ENCODE measurements around the gene ZC3H7B.

The ZC3H7B gene

DNA sequence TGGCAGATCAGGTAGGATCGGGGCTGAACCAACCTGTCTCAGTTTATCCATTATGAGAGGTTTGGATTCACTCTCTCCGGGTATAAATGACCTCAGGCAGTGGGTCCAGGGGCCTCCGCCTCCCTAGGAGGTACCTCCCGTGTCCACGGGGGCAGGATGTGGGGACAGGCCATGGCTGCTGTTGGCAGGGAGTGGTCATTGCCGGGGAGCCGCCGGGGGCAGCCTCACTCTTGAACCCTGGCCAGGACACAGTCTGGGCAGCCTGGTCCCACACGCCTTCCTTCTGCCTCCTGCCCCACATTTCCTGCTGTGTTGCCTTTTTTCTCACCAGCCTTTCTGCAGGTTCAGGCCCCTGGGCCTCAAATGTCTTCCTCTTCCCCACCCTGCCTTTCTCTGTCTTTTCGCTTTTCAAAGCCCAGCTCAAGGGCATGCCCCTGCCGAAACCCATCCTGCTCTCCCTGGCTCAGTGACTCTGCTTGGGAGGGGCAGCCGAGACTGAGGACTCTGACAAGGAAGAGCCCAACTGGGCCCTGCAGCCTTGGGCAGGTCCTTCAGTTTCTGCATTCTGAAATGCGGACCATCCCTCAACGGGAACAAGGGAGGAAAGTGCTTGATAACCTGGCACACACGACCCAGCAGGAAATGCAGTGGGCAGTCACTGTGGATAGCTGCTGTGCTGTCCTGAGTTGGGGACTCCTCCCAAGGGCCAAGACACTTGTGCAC, 31.1 kb downstream of the ZC3H7B start:
- Histone ChIP-seq H3K4me3 (ENCODE audit: low read length) (no peak overlapping the region), H3F3A (ENCODE audit: control insufficient read depth, insufficient read depth) (no peaks in the 10 kb centered on the region), H3K4me1 (ENCODE audit: control insufficient read depth, low read length) (no peaks in the 10 kb centered on the region), H3K27ac (ENCODE audit: low read depth, low read length) (no peak overlapping the region), H3K9me3 (ENCODE audit: control insufficient read depth, insufficient read depth, low read length) (no peaks in the 10 kb centered on the region), H3K9me2 (replicated peaks; ENCODE audit: control insufficient read depth, low read length) (no peaks in the 10 kb centered on the region), H3K27me3 (ENCODE audit: control insufficient read depth, low read length) (no peaks in the 10 kb centered on the region), H3K36me3 (ENCODE audit: control insufficient read depth, low read length) (peaks cover 42% of the 10 kb centered on the region), H3K79me2 (ENCODE audit: control insufficient read depth, low read length) (no peaks in the 10 kb centered on the region), H3K4me2 (ENCODE audit: low read length) (no peak overlapping the region), H4K20me1 (ENCODE audit: control insufficient read depth, insufficient read depth, low read depth, low read length) (no peaks in the 10 kb centered on the region)
- TF ChIP-seq, protein P1, sequence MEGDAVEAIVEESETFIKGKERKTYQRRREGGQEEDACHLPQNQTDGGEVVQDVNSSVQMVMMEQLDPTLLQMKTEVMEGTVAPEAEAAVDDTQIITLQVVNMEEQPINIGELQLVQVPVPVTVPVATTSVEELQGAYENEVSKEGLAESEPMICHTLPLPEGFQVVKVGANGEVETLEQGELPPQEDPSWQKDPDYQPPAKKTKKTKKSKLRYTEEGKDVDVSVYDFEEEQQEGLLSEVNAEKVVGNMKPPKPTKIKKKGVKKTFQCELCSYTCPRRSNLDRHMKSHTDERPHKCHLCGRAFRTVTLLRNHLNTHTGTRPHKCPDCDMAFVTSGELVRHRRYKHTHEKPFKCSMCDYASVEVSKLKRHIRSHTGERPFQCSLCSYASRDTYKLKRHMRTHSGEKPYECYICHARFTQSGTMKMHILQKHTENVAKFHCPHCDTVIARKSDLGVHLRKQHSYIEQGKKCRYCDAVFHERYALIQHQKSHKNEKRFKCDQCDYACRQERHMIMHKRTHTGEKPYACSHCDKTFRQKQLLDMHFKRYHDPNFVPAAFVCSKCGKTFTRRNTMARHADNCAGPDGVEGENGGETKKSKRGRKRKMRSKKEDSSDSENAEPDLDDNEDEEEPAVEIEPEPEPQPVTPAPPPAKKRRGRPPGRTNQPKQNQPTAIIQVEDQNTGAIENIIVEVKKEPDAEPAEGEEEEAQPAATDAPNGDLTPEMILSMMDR (IDR thresholded peaks at IDR 0.05; ENCODE audit: low read depth, low read length, poor library complexity, severe bottlenecking): no peak
- TF ChIP-seq EZH2phosphoT487 (IDR thresholded peaks at IDR 0.05; ENCODE audit: borderline replicate concordance, low read length): no peak

DNA sequence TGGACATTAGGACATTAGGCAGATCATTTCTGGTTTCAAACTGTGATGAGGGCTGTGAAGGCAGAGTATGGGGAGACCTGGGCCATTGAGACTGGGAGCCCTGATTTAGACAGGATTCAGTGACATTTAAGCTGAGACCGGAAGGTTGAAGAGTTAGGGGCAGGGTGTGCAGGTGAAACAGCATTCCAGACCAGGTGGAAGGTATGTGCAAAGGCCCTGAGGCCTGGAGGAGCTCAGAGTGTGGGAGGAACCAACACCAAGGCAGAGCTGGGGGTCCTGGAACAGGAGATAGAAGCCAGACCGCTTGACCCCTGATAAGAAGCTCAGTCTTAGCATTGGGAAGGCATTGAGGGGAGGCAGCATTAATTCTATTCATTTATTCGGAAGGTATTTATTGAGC, 32.5 kb downstream of the ZC3H7B start:
- Histone ChIP-seq H3K27me3 (ENCODE audit: control insufficient read depth, low read length) (no peaks in the 10 kb centered on the region), H3F3A (ENCODE audit: control insufficient read depth, insufficient read depth) (no peaks in the 10 kb centered on the region), H3K4me3 (ENCODE audit: low read length) (no peak overlapping the region), H4K20me1 (ENCODE audit: control insufficient read depth, insufficient read depth, low read depth, low read length) (no peaks in the 10 kb centered on the region), H3K4me2 (ENCODE audit: low read length) (no peak overlapping the region), H3K9me3 (ENCODE audit: control insufficient read depth, insufficient read depth, low read length) (no peaks in the 10 kb centered on the region), H3K4me1 (ENCODE audit: control insufficient read depth, low read length) (no peaks in the 10 kb centered on the region), H3K36me3 (ENCODE audit: control insufficient read depth, low read length) (peaks cover 33% of the 10 kb centered on the region), H3K79me2 (ENCODE audit: control insufficient read depth, low read length) (no peaks in the 10 kb centered on the region), H3K27ac (ENCODE audit: low read depth, low read length) (no peak overlapping the region), H3K9me2 (replicated peaks; ENCODE audit: control insufficient read depth, low read length) (no peaks in the 10 kb centered on the region)
- TF ChIP-seq, protein P1 (IDR thresholded peaks at IDR 0.05; ENCODE audit: low read depth, low read length, poor library complexity, severe bottlenecking): no peak
- TF ChIP-seq EZH2phosphoT487 (IDR thresholded peaks at IDR 0.05; ENCODE audit: borderline replicate concordance, low read length): no peak

DNA sequence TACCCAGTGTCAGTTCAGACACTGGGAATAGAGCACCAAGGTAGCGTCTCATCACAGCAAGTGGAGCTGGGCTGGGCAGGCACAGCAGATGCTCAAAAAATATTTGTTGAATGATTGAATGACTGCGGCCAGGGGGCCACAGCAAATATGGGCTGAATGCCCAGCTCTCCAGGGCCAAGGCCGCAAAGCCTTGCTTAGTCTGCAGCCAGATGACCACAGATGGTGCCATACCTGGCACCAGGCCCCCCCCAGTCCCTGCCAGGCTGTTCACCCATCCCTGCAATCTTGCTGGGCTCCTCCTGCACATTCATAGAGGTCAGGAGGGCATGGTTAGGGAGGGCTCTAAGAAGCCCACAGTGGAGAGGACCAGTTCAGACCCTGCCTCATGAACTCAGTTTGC, 32.9 kb downstream of the ZC3H7B start:
- no peaks in the 10 kb centered on the region for H3K27me3 ChIP-seq (ENCODE audit: control insufficient read depth, low read length)
- no peak overlapping the region for H3K27ac ChIP-seq (ENCODE audit: low read depth, low read length)
- H3K9me2 ChIP-seq (replicated peaks; ENCODE audit: control insufficient read depth, low read length): no peaks in the 10 kb centered on the region
- no peaks in the 10 kb centered on the region for H3K9me3 ChIP-seq (ENCODE audit: control insufficient read depth, insufficient read depth, low read length)
- no peak overlapping the region for H3K4me2 ChIP-seq (ENCODE audit: low read length)
- H3K36me3 ChIP-seq (ENCODE audit: control insufficient read depth, low read length): peaks cover 35% of the 10 kb centered on the region
- no peaks in the 10 kb centered on the region for H3F3A ChIP-seq (ENCODE audit: control insufficient read depth, insufficient read depth)
- no peaks in the 10 kb centered on the region for H3K79me2 ChIP-seq (ENCODE audit: control insufficient read depth, low read length)
- TF ChIP-seq, protein P1 (IDR thresholded peaks at IDR 0.05; ENCODE audit: low read depth, low read length, poor library complexity, severe bottlenecking): no peak
- TF ChIP-seq EZH2phosphoT487 (IDR thresholded peaks at IDR 0.05; ENCODE audit: borderline replicate concordance, low read length): no peak
- no peaks in the 10 kb centered on the region for H3K4me1 ChIP-seq (ENCODE audit: control insufficient read depth, low read length)
- no peaks in the 10 kb centered on the region for H4K20me1 ChIP-seq (ENCODE audit: control insufficient read depth, insufficient read depth, low read depth, low read length)
- no peak overlapping the region for H3K4me3 ChIP-seq (ENCODE audit: low read length)

Measured in DOHH2 (cell line).